Umbilical cord (tissue), 2 donors: ENCODE data around the gene TRPV4. TPM values are rescaled to one million over a fixed set of nuclear protein-coding genes. Genes with fewer than 3 reads are reported as not detected.

Experiments
- DNase-seq: peaks from one replicate; pipeline ENCODE4 v3.0.0-alpha.2; 2015; ENCODE audit warnings: low spot score
- total RNA-seq: library from RNA; depleted of rRNA; stranded (reverse); fragments of >200 nt; gene quantifications from one replicate; pipeline ENCODE4 v1.2.3, GENCODE V29; 2014; ENCODE audit warnings: low replicate concordance; ENCODE audit not compliant: insufficient read depth

The TRPV4 gene
- total RNA-seq, 1 donor from 2014 or later = 0.48 TPM

DNA sequence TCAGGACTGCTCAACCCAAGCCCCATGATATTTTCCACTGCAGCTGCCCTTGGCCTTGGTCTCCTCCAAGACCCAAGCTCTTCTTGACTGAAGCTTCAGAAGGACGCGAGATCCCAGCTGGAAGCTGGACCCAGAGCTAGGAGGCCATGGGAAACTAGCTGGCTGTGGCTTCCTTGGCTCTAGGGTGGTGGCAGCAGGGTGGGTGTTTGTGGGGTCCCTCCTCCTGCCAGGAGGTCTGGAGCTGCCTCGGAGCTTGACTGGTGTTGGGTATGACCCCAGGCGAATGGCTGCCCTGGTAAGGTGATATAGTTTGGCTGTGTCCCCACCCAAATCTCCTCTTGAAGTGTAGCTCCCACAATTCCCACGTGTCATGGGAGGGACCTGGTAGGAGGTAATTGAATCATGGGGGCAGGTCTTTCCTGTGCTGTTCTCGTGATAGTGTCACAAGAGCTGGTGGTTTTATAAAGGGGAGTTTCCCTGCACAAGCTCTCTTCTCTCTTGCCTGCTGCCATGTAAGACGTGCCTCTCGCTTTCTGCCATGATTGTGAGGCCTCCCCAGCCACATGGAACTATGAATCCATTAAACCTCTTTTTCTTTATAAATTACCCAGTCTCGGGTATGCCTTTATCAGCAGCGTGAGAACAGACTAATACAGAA, 51.4 kb downstream of the TRPV4 start:
- no peak for DNase-seq

DNA sequence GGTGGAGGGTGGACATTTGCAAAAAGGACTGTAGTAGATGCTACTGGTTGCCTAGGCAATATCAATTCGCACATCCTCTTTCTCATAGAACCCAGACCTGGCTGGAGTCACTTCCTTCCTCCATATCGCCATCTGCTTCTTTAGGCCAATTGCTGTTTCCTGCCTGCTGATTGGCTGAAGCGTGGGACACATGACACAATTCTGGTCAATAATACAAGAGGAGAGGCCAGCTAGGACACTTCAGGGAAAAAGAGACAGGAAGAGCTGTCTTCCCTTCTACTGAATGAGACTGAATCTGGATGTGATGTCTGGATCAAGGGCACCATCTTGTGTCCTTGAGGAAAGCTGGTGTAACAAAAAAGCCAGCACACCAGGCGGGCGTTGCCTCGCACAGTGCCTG, 53.8 kb downstream of the TRPV4 start:
- DNase-seq = no peak

- no peak for DNase-seq
Observed at GRCh38 chr12:109778684-109779083, 54.5 kb downstream of the TRPV4 start.

DNA sequence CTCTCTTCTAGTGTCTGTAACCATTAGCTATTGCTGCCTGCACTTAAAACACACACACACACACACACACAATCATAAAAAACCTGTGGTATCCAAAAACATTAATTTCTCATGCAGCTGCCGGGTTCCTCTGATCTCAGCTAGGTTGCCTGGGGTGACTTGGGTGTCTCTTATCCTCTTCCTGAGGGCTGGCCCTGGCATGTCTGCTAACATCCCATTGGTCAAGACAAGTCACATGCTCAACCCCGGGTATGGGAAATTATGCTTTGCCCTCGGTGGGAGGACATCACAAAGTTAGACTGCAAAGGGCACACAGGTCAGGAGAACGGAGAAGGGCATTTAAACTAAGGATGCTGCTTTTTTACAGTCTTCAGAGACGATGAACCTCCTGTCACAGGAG, 55.7 kb downstream of the TRPV4 start:
- DNase-seq = no peak

GRCh38 chr12:109776624-109777023, 56.6 kb downstream of the TRPV4 start:
- no peak for DNase-seq

DNA sequence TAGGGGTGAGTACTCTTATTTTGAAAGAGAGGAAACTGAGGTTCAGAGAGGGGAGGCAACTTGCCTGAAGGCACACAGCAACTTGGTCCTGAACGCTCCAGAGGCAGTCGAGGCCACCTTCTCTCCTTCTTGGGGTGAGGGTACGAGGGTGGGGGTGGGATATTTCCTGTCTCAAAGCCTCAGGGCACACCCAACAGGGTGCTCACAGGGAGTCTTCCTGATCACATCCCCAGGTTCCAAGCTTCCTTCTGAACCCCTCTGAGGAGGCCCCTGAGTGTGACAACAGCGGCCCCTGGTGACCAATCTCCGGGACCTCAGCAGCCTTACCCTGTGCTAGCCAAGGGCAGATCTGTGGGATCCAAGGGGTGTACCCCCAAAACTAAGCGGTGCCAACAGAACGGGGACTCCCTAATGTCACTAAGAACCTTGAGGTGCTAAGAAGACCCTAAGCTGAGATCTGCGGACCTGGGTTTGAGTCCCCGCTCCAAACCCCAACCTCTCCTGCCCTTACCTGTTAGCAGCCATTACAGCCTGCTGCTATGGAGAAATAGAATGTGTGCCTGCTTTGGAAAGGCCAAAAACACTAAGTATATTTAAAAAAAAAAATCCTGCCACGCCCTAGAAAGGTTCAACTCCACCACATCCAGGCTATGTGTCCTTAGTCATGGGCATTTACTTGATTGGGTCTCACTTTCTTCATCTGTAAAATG, 57.9 kb downstream of the TRPV4 start:
- DNase-seq = peak; percentile 60

- DNase-seq = no peak
Observed at GRCh38 chr12:109773384-109774011, 59.7 kb downstream of the TRPV4 start.

DNA sequence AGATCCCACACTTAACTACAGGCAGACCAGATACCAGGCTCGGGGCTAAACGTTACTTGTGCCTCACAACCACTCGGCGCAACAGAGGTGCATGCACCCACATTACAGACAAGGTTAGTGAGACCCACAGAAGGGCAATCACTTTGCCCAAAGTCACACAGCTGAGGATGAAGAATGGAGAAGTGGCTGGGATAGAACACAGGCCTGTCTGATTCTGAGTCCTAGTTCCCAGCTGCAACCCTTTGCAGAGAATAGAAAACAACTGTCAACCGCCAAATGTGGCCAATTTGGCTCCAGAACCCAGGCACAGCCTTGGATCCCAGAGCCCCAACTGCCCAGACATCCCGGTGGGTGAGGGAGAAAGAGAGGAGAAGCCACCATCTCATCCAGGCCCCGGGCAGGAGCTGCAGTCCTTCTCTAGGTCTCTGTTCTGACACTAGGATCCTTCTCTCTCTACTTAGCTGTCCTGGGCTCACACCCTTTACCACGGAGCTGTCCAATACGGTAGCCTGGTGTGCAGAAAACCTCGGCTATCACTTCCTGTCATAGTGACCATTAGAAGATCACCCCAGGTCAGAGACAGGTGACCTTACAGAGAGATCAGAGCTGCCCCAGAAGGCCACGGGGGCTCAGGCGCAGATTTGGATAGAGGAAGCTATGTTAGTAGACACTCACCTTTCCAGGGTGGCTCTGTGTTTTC, 60.4 kb downstream of the TRPV4 start:
- no peak for DNase-seq

DNA sequence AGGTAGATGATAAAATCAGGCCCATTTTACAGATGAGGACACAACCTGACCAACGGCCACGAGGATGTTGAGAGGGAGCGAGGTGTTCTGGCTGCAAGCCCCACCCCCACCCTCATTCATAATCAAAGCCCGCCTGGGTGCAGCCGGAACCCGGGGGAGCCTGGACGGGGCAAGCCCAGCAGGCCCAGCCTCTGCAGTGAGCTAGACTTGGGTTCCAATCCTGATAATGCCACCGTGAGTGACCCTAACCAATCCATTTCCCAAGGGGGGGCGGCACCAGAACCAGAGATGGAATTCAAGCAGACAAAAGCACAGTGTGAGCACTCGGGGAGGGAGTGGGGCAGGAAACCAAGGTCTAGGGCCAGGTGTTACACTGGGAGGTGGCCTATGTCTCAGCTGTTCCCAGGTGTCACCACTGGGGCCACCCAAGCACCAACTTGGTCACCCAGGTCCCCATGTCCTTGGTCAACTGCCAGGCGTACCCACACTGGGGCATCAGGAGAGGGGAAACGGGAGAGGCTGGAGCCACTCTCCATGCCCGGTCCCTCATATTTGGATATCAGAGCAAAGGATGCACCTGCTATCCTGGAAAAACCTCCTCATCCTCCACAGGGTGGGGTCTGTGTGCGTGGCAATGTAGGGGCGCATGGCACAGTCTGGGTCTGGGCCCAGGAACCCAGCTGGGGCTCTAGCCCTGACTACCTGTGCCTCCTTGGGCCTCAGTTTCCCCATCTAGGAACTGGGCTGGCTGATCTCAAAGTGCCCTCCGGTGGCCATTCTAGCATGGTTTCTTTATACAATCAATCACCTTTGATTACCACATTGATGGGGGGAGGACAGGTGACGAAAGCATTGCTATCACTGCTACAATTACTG, 61.2 kb downstream of the TRPV4 start:
- no peak for DNase-seq

GRCh38 chr12:109770861-109771670, 62.1 kb downstream of the TRPV4 start:
- no peak for DNase-seq

GRCh38 chr12:109770104-109770860, 62.9 kb downstream of the TRPV4 start:
- DNase-seq = no peak

GRCh38 chr12:109768901-109769670, 64.1 kb downstream of the TRPV4 start:
- DNase-seq = no peak

GRCh38 chr12:109767991-109768900, 65.0 kb downstream of the TRPV4 start:
- DNase-seq = no peak

DNA sequence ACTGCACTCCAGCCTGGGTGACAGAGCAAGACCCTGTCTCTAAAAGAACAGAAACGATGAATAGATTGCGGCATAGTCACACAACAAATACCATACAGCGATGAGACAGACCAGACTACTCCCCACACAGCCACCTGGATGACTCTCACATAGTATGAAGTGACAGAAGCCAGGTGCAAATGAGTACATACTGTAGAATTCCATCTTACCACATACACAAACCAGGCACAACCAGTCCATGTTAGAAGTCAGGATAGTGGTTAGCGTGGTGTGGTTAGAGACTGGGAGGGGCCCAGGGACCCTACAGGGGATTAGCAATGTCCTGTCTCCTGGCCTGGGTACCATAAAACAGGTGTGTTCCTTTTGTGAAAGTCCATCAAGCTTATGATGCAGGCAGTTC, 65.7 kb downstream of the TRPV4 start:
- DNase-seq = peak; percentile 3

GRCh38 chr12:109766251-109766778, 66.9 kb downstream of the TRPV4 start:
- DNase-seq = no peak

DNA sequence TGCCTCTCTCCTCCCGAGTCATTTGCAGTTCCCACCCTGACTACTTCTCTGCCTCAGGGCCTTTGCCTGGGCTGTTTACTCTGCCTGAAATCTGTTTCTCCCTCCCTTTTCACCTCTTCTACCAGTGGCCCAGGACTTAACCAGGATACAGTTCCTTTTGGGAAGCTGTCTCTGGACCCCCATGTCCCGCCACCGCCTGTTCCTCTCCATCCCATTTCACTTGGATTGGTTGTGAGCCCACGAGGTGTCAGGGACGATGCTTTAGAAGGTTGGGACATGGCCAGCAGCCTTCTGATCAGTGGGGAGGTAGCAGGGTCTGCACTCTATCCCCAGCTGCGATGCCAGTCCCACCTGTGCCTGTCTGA, 67.8 kb downstream of the TRPV4 start:
- DNase-seq = no peak

DNA sequence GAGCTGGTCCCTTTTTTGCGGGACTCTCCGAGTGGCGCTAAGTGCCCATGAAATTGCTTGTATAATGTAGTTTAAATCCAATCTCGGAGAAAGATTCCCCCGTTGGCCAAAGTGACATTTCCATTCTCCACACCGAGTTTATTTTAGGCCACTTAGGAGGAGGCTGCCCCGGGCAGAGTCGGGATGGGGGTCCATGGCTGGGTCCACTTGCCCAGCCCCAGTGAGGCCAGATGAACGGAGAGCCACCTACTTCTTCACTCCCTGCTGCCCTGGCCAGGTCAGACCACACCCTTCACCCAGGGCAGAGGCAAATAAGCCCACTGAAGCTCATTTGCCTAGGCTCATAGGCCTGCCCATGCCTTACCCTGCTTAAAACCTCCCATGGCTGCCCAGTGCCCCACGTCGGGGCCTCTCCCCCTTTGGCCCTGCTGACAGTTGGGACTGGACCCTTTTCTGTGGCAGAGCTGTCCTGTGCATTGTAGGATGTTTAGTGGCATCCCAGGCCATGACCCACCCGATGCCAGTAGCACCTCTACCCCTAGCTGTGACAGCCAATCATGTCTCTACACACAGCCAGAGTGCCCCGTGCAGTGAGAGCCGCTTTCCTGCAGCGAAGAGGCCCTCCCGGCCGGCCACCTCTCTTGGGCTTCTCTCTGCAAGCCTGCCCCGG, 68.3 kb downstream of the TRPV4 start:
- DNase-seq = no peak
